ENCODE measurements around the gene NFATC2IP. TPM values are rescaled to one million over a fixed set of nuclear protein-coding genes. Genes with fewer than 3 reads are reported as not detected.

The NFATC2IP gene
- total RNA-seq, 1 donor from 2014 or later = 39.5 TPM

- H3K27ac Mint-ChIP-seq (ENCODE audit: unreplicated experiment) = no peak overlapping the region
- no peak for TF ChIP-seq CTCF (IDR thresholded peaks at IDR 0.05)
- no peaks in the 10 kb centered on the region for H3K4me1 Mint-ChIP-seq (ENCODE audit: unreplicated experiment)
- H3K36me3 Mint-ChIP-seq (ENCODE audit: unreplicated experiment) = peaks cover 2% of the 10 kb centered on the region
- no peak for DNase-seq (ENCODE audit: extremely low spot score, unreplicated experiment)
- no peaks in the 10 kb centered on the region for H3K9me3 Mint-ChIP-seq (ENCODE audit: unreplicated experiment)
- no peak overlapping the region for H3K4me3 Mint-ChIP-seq (ENCODE audit: unreplicated experiment)
- no peaks in the 10 kb centered on the region for H3K27me3 Mint-ChIP-seq (ENCODE audit: unreplicated experiment)
Observed at GRCh38 chr16:28904828-28905227, 45.9 kb upstream of the NFATC2IP start.

- Mint-ChIP-seq H3K36me3 (ENCODE audit: unreplicated experiment) (peaks cover 3% of the 10 kb centered on the region), H3K4me1 (ENCODE audit: unreplicated experiment) (no peaks in the 10 kb centered on the region), H3K4me3 (ENCODE audit: unreplicated experiment) (no peak overlapping the region), H3K27ac (ENCODE audit: unreplicated experiment) (no peak overlapping the region), H3K27me3 (ENCODE audit: unreplicated experiment) (no peaks in the 10 kb centered on the region), H3K9me3 (ENCODE audit: unreplicated experiment) (no peaks in the 10 kb centered on the region)
- no peak for DNase-seq (ENCODE audit: extremely low spot score, unreplicated experiment)
- TF ChIP-seq CTCF (IDR thresholded peaks at IDR 0.05) = no peak
Observed at GRCh38 chr16:28905229-28905754, 45.4 kb upstream of the NFATC2IP start.

- Mint-ChIP-seq H3K4me1 (ENCODE audit: unreplicated experiment) (no peaks in the 10 kb centered on the region), H3K4me3 (ENCODE audit: unreplicated experiment) (no peak overlapping the region), H3K27ac (ENCODE audit: unreplicated experiment) (no peak overlapping the region), H3K27me3 (ENCODE audit: unreplicated experiment) (no peaks in the 10 kb centered on the region), H3K9me3 (ENCODE audit: unreplicated experiment) (no peaks in the 10 kb centered on the region), H3K36me3 (ENCODE audit: unreplicated experiment) (peaks cover 3% of the 10 kb centered on the region)
- TF ChIP-seq CTCF (IDR thresholded peaks at IDR 0.05) = no peak
- no peak for DNase-seq (ENCODE audit: extremely low spot score, unreplicated experiment)
Observed at GRCh38 chr16:28905800-28906372, 44.9 kb upstream of the NFATC2IP start.

- no peak for DNase-seq (ENCODE audit: extremely low spot score, unreplicated experiment)
- peaks cover 11% of the 10 kb centered on the region for H3K36me3 Mint-ChIP-seq (ENCODE audit: unreplicated experiment)
Observed at GRCh38 chr16:28910086-28911031, 40.4 kb upstream of the NFATC2IP start.

More at GRCh38 chr16:28910086-28911031, 40.4 kb upstream of the NFATC2IP start:
- Mint-ChIP-seq H3K27ac (ENCODE audit: unreplicated experiment) (no peak overlapping the region), H3K27me3 (ENCODE audit: unreplicated experiment) (no peaks in the 10 kb centered on the region), H3K4me1 (ENCODE audit: unreplicated experiment) (no peaks in the 10 kb centered on the region), H3K4me3 (ENCODE audit: unreplicated experiment) (no peak overlapping the region), H3K9me3 (ENCODE audit: unreplicated experiment) (no peaks in the 10 kb centered on the region)
- TF ChIP-seq CTCF (IDR thresholded peaks at IDR 0.05) = no peak

Data from osteocyte (in vitro differentiated cells).